Bronchial smooth muscle cell (primary cell): Measurements from ENCODE around the gene ZNF787. TPM values are rescaled to one million over a fixed set of nuclear protein-coding genes. Genes with fewer than 3 reads are reported as not detected.

Experiments
- total RNA-seq: library from RNA; depleted of rRNA; stranded (reverse); fragments of >200 nt; gene quantifications from 2 replicates; pipeline ENCODE4 v1.2.1, GENCODE V29; 2014

ZNF787 gene
- total RNA-seq: 18.8 and 23.5 TPM in 2 replicates

DNA sequence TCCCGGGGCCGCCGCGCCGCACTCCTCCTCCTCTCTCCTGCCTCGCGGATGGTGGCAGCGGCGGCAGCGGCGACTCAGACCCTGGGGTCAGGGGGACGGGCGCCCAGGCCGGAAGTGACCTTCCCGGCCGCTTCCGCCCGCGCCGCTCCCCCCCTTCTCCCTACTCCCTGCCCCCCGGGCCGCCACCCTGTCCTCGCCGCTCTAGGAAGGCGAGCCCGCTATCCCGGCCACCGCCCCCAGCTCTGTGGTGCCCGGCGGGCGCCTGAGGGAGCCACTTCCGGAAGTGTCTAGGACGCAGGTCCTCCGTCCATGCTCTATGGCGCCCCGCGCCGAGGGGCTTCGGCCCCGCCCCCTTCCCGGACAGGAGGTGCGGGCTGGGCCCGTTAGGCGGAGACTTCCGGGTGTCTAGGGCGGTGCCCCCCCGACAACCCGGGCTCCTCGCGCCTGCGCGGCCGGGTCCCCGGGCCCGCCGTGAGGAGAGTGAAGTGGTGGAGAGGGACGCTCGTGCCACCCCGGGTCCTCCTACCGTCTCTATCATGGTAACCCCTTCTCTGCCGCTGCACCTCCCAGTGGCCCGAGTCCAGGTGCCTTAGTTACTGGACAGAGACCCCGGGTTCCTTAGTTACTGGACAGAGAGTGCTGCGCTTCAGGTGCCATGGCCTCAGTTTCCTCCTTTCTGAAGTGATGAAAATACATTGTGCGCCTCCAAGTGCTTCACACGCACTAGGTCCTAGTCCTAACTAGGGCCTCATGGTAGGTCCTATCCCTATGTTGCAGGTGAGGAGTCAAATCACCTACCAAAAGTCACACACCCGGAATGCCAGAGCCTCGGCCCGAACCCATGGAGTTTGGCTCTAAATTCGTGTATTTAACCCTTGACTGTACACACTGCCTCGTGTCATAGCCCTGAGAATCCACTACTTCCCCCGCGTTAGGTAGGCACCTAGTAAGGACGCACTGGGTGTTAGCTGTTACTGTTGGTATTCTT, at the start of gene ZNF787:
ZNF787 (minus strand) TSS at position 116 of the 988 bp plus-strand sequence. CDS start 18,078 bp downstream, outside the sequence.

DNA sequence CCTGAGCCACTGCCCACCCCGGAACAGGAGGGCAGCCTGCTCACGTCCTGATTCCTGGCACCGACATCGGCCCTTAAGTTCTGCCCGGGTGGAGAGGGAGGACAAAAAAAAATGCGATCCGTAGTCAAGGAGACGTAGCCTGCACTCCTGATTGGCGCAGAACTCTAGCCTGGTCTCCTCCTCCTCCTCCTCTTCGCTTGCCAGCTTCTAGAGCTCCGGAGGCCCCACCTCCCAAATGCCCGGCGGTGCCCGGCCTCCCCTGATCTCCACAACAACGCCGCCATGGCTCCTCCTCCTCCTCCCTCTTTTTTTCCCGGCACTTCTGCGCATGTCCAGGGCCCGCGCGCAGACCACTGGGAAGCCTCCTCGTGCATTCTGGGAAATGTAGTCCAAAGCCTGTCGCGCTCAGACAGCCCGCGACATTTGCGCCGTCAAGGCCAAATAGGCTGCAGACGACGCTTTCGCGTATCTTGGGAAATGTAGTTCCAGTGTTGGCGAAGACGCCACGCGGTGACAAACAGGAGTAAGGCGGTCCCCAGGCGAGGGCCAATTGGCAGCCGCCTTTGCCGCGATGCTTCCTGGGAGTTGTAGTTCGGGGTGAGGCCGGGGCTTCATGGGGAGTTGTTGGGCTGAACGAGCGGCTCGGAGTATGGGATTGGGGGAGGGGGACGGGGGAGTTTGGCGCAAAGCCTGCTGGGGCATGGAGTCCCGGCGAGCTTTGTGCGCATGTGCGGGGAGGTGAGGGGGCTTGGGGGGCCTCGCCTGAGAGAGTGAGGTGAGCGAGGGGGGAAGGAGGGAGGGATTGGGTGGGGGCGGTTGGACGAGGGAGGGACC, 19.7 kb upstream of the ZNF787 start, which contains the start of gene ZNF444:
ZNF444 (plus strand) TSS at position 705 of the 834 bp plus-strand sequence. CDS start 5,625 bp downstream, outside the sequence.

Other genes with a start within 250 kb of the ZNF787 start
- gene NLRP13, start 189.0 kb downstream of the ZNF787 start, total RNA-seq: not detected in 2 replicates
- not detected in 2 replicates for gene NLRP8, start 173.5 kb downstream of the ZNF787 start, total RNA-seq
- gene NLRP5, start 134.5 kb downstream of the ZNF787 start, total RNA-seq: not detected in 2 replicates
- 9.6 and 11.5 TPM in 2 replicates for gene ZNF444, start 20.0 kb upstream of the ZNF787 start, total RNA-seq
- gene GALP, start 54.7 kb upstream of the ZNF787 start, total RNA-seq: not detected in 2 replicates
- gene ZSCAN5B, start 76.5 kb upstream of the ZNF787 start, total RNA-seq: not detected in 2 replicates
- gene ZSCAN5C, start 81.0 kb upstream of the ZNF787 start, total RNA-seq: not detected in 2 replicates
- gene EDDM13, start 151.5 kb upstream of the ZNF787 start, total RNA-seq: not detected in 2 replicates
- gene ZSCAN5A, start 193.5 kb upstream of the ZNF787 start, total RNA-seq: 6.8 and 10.6 TPM in 2 replicates